ENCODE measurements around the gene CDK8.

- TF ChIP-seq CTCF (IDR thresholded peaks at IDR 0.05), result no peak
- no peak for TF ChIP-seq POLR2A (IDR thresholded peaks at IDR 0.05)
Measured at GRCh38 chr13:26424181-26424580, 170.3 kb downstream of the CDK8 start.
